RWPE2 (cell line): Measurements from ENCODE around the gene ZNF787.

ENCODE experiments used
- ATAC-seq: fragments of 200-7000 bp; cut with Tn5 transposase; 3 replicates; pipeline ENCODE4 v1.9.1; 2021; ENCODE audit warnings: low read depth
- DNase-seq: peaks from one replicate; pipeline ENCODE4 v3.0.0-alpha.2; 2020; ENCODE audit warnings: low spot score
- H3K27ac ChIP-seq: fragments of 450-650 bp; 2 replicates; pipeline ENCODE4 v1.5.1; 2017; ENCODE audit warnings: mild to moderate bottlenecking; ENCODE audit not compliant: poor library complexity, severe bottlenecking
- H3K27me3 ChIP-seq: fragments of 250-450 bp; sonication (Bioruptor Pico); 2 replicates; pipeline ENCODE4 v1.5.1; 2021; ENCODE audit warnings: mild to moderate bottlenecking, moderate library complexity; ENCODE audit not compliant: insufficient read depth, poor library complexity, severe bottlenecking
- H3K36me3 ChIP-seq: fragments of 250-450 bp; sonication (Bioruptor Pico); 2 replicates; pipeline ENCODE4 v1.5.1; 2020; ENCODE audit warnings: low read depth, mild to moderate bottlenecking, moderate library complexity
- H3K4me1 ChIP-seq: fragments of 250-450 bp; sonication (Bioruptor Pico); 2 replicates; pipeline ENCODE4 v1.5.1; 2021; ENCODE audit warnings: mild to moderate bottlenecking, moderate library complexity; ENCODE audit not compliant: insufficient read depth, poor library complexity, severe bottlenecking
- H3K4me3 ChIP-seq: fragments of 250-450 bp; sonication (Bioruptor Pico); 2 replicates; pipeline ENCODE4 v1.5.1; 2021; ENCODE audit warnings: mild to moderate bottlenecking, moderate library complexity; ENCODE audit not compliant: severe bottlenecking
- H3K9me3 ChIP-seq: fragments of 250-450 bp; sonication (Bioruptor Pico); 2 replicates; pipeline ENCODE4 v1.5.1; 2021; ENCODE audit warnings: mild to moderate bottlenecking, moderate library complexity; ENCODE audit not compliant: severe bottlenecking
- TF ChIP-seq, protein P1 (sequence below): fragments of 450-650 bp; IDR thresholded peaks from one replicate; pipeline ENCODE4 v1.5.1; 2017; ENCODE audit warnings: mild to moderate bottlenecking, moderate library complexity; ENCODE audit not compliant: poor library complexity, severe bottlenecking

The ZNF787 gene

DNA sequence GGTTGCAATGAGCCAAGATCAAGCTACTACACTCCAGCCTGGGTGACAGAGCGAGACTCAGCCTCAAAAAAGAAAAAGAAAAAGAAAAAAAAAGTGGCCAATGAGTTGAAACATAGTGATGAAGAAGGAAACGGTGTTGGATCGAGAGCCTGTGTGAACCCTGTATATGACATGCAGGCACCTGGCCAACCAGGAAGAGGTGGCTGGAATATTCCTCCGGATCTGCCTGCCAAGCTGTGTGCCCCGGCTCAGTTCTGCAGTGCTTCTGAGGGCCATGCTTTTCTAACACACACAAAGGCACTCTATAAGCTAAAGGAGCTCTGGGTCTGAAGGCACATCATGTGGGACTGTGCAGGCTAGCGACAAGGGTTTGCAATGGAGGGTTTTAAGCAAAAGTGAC, 16.3 kb upstream of the ZNF787 start:
- Histone ChIP-seq H3K4me1 (no peaks in the 10 kb centered on the region), H3K27ac (no peak overlapping the region), H3K9me3 (no peaks in the 10 kb centered on the region), H3K36me3 (no peaks in the 10 kb centered on the region), H3K4me3 (no peak overlapping the region), H3K27me3 (no peaks in the 10 kb centered on the region)
- DNase-seq (no peak), ATAC-seq (no peak)
- TF ChIP-seq, protein P1, sequence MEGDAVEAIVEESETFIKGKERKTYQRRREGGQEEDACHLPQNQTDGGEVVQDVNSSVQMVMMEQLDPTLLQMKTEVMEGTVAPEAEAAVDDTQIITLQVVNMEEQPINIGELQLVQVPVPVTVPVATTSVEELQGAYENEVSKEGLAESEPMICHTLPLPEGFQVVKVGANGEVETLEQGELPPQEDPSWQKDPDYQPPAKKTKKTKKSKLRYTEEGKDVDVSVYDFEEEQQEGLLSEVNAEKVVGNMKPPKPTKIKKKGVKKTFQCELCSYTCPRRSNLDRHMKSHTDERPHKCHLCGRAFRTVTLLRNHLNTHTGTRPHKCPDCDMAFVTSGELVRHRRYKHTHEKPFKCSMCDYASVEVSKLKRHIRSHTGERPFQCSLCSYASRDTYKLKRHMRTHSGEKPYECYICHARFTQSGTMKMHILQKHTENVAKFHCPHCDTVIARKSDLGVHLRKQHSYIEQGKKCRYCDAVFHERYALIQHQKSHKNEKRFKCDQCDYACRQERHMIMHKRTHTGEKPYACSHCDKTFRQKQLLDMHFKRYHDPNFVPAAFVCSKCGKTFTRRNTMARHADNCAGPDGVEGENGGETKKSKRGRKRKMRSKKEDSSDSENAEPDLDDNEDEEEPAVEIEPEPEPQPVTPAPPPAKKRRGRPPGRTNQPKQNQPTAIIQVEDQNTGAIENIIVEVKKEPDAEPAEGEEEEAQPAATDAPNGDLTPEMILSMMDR = no peak

DNA sequence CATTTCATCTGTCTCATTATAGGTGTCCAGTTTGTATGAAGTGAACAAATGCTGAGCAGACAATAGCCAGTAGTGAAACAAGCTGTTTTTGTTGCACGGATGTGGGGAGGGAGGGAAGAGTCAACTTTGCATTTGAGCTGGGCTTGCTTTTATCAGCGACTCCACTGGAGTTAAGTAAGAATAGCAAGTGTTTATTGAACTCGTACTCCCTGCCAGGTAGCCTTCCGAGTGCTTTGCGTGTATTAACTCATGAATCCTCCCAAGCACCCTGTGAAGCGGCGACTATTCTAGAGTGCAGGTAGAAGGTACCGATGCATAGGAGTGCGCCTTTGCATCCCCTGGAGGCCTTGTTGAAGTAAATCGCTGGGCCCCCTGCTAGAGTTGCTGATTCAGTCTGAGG, 15.3 kb upstream of the ZNF787 start:
- Histone ChIP-seq H3K27me3 (no peaks in the 10 kb centered on the region), H3K4me3 (no peak overlapping the region), H3K36me3 (no peaks in the 10 kb centered on the region), H3K4me1 (no peaks in the 10 kb centered on the region), H3K27ac (no peak overlapping the region), H3K9me3 (no peaks in the 10 kb centered on the region)
- TF ChIP-seq, protein P1 = no peak
- no peak for ATAC-seq
- no peak for DNase-seq

DNA sequence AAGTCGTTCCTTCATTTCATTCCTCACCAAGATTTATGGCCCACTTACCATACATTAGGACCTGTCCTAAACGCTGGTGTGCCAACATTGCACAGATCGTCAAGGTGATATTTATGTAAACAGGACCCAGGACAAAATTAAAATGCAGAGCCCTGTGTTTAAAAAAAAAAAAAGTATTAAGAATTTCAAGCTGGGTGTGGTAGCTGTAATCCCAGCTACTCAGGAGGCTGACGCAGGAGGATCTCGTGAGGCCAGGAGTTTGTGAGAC, 13.5 kb upstream of the ZNF787 start:
- TF ChIP-seq, protein P1 = no peak
- Histone ChIP-seq H3K27me3 (no peaks in the 10 kb centered on the region), H3K9me3 (no peaks in the 10 kb centered on the region), H3K4me3 (no peak overlapping the region), H3K27ac (no peak overlapping the region), H3K4me1 (no peaks in the 10 kb centered on the region), H3K36me3 (no peaks in the 10 kb centered on the region)
- no peak for DNase-seq
- no peak for ATAC-seq

DNA sequence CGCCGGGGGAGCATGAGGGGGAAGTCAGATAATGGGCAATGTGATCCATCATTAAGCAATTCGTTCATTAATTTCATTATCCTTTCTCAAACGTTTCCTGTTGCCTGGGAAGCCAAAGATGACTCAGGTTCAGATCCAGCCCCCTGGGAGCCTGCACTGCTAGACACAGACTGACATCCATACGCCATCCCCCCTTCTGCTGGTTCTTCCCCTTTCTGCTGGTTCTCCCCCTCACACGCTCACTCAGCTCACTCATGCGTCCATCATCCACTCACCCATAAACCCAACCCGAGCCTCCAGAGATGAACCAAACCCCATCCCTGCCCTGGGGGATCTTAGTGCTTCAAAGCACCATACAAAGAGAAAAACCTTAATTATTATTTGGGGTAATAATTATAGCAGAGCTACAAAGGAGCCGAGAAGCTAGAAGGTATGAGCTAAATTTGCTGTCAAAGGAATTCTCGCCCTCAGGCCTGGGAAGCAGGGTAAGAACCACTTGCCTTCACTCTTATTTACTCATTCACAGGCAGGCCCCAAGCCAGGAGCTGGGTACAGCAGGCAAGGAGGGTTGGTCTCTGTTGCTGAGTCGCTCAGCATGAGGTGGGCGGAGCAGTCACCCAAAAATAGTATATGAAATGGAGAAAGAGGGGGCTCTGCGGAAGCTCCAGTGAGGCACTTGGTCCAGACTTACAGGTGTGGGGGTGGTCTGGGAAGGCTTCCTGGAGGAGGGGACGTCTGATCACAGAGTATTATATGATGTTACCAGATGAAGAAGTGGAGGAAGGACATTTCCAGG, 13.0 kb upstream of the ZNF787 start:
- no peak overlapping the region for H3K27ac ChIP-seq
- H3K4me3 ChIP-seq = no peak overlapping the region
- TF ChIP-seq, protein P1 = no peak
- H3K9me3 ChIP-seq = no peaks in the 10 kb centered on the region
- ATAC-seq (peak; percentile 46; the same call in 2 of the 3 replicates), DNase-seq (no peak)
- no peaks in the 10 kb centered on the region for H3K4me1 ChIP-seq
- H3K27me3 ChIP-seq = no peaks in the 10 kb centered on the region
- no peaks in the 10 kb centered on the region for H3K36me3 ChIP-seq

DNA sequence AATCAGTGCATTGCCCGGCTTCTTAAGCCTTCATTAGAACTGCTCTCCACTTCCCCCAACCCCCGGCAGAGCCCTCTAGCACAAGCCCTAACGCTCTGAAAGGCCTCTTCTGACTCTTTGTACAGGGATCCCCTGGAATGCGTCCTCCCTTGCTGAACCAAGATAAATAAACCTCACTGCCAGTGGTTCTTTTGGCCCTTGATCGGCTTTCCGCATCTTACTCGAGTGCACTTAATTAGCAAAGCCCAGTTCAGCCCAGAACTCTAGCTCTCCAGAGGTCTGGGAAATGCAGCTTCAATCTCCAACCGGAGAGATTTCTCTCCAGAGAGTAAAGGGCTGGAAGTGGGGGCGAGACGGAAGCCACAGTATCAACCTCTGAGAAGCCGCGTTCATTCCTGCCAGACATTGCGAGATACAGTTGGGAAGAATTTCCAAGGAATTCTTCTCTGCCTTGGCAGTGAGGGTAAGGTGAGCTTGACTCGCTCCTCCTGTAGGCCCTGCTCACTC, 11.3 kb upstream of the ZNF787 start:
- no peaks in the 10 kb centered on the region for H3K27me3 ChIP-seq
- no peak for ATAC-seq
- no peak overlapping the region for H3K4me3 ChIP-seq
- H3K4me1 ChIP-seq = no peaks in the 10 kb centered on the region
- H3K36me3 ChIP-seq = no peaks in the 10 kb centered on the region
- H3K9me3 ChIP-seq = no peaks in the 10 kb centered on the region
- TF ChIP-seq, protein P1 = no peak
- no peak for DNase-seq
- no peak overlapping the region for H3K27ac ChIP-seq
